ENCODE results near the gene PRSS33. TPM values are rescaled to one million over a fixed set of nuclear protein-coding genes. Genes with fewer than 3 reads are reported as not detected.

The PRSS33 gene
- total RNA-seq, 1 donor from 2014 or later, result not detected

GRCh38 chr16:2782583-2783351, 4.6 kb downstream of the PRSS33 start:
- H3K4me1 ChIP-seq, result peaks cover 26% of the 10 kb centered on the region
- H3K27ac ChIP-seq (replicated peaks), result no peak overlapping the region
- no peak for TF ChIP-seq CTCF (IDR thresholded peaks at IDR 0.05; ENCODE audit: borderline replicate concordance)
- intact Hi-C loops (cut with micrococcal nuclease), result no loop called here
- no peaks in the 10 kb centered on the region for H3K9me3 ChIP-seq (replicated peaks)
- H3K4me3 ChIP-seq, result no peak overlapping the region
- H3K27me3 ChIP-seq (ENCODE audit: low read depth), result peaks cover 46% of the 10 kb centered on the region
- no peak for DNase-seq
- H3K36me3 ChIP-seq, result no peaks in the 10 kb centered on the region

GRCh38 chr16:2779978-2780898, 7.1 kb downstream of the PRSS33 start:
- H3K27ac ChIP-seq (replicated peaks), result no peak overlapping the region
- no peaks in the 10 kb centered on the region for H3K9me3 ChIP-seq (replicated peaks)
- peaks cover 25% of the 10 kb centered on the region for H3K27me3 ChIP-seq (ENCODE audit: low read depth)
- peaks cover 1% of the 10 kb centered on the region for H3K36me3 ChIP-seq
- no peak for TF ChIP-seq CTCF (IDR thresholded peaks at IDR 0.05; ENCODE audit: borderline replicate concordance)
- no peak overlapping the region for H3K4me3 ChIP-seq
- DNase-seq, result no peak
- H3K4me1 ChIP-seq, result peaks cover 43% of the 10 kb centered on the region
- intact Hi-C loops (cut with micrococcal nuclease), result no loop called here

GRCh38 chr16:2779151-2779920, 8.0 kb downstream of the PRSS33 start:
- Histone ChIP-seq H3K4me1 (peaks cover 47% of the 10 kb centered on the region), H3K36me3 (peaks cover 10% of the 10 kb centered on the region), H3K27me3 (ENCODE audit: low read depth) (peaks cover 16% of the 10 kb centered on the region), H3K9me3 (replicated peaks) (no peaks in the 10 kb centered on the region), H3K4me3 (no peak overlapping the region), H3K27ac (replicated peaks) (no peak overlapping the region)
- TF ChIP-seq CTCF (IDR thresholded peaks at IDR 0.05; ENCODE audit: borderline replicate concordance), result no peak
- intact Hi-C loops (cut with micrococcal nuclease), result no loop called here
- no peak for DNase-seq

- no peak for DNase-seq
- Histone ChIP-seq H3K4me3 (peak overlapping the region; percentile 100), H3K36me3 (peaks cover 18% of the 10 kb centered on the region), H3K27ac (replicated peaks) (peak overlapping the region; percentile 100), H3K27me3 (ENCODE audit: low read depth) (peaks cover 9% of the 10 kb centered on the region), H3K9me3 (replicated peaks) (no peaks in the 10 kb centered on the region), H3K4me1 (peaks cover 52% of the 10 kb centered on the region)
- intact Hi-C loops (cut with micrococcal nuclease), result no loop called here
- no peak for TF ChIP-seq CTCF (IDR thresholded peaks at IDR 0.05; ENCODE audit: borderline replicate concordance)
These were observed 8.8 kb downstream of the PRSS33 start for GRCh38 chr16:2778630-2778958.

GRCh38 chr16:2777903-2778629, 9.3 kb downstream of the PRSS33 start:
- intact Hi-C loops (cut with micrococcal nuclease), result no loop called here
- no peak for DNase-seq

More at GRCh38 chr16:2777903-2778629, 9.3 kb downstream of the PRSS33 start:
- Histone ChIP-seq H3K4me1 (peaks cover 52% of the 10 kb centered on the region), H3K4me3 (peak overlapping the region; percentile 100), H3K36me3 (peaks cover 21% of the 10 kb centered on the region), H3K27ac (replicated peaks) (peak overlapping the region; percentile 100), H3K27me3 (ENCODE audit: low read depth) (peaks cover 4% of the 10 kb centered on the region), H3K9me3 (replicated peaks) (no peaks in the 10 kb centered on the region)
- TF ChIP-seq CTCF (IDR thresholded peaks at IDR 0.05; ENCODE audit: borderline replicate concordance), result no peak

All from left ventricle myocardium inferior (tissue), 1 donor.